ENCODE results near the gene C2orf78.
"Not testable (repeated sequence)": the region's sequence is repeated elsewhere in the genome, so short reads cannot be mapped to it uniquely, and the experiment has no call there.

The C2orf78 gene

GRCh38 chr2:73779467-73780236 is 4.3 kb upstream of the C2orf78 start, which contains the start of gene DUSP11:
Gene DUSP11, minus strand, starts transcription at chr2:73780103. Its CDS starts 129 bp downstream, at chr2:73779974.
- DNase-seq = peak; percentile 87

GRCh38 chr2:73780237-73780582 is 3.8 kb upstream of the C2orf78 start:
- no peak for DNase-seq

- DNase-seq = not testable (repeated sequence)
These were observed 581 bp upstream of the C2orf78 start for GRCh38 chr2:73783402-73783801.

GRCh38 chr2:73811878-73812277 is 27.9 kb downstream of the C2orf78 start:
- no peak for DNase-seq

GRCh38 chr2:73812635-73813034 is 28.7 kb downstream of the C2orf78 start:
- DNase-seq = no peak

- DNase-seq = no peak
These were observed 34.3 kb downstream of the C2orf78 start for GRCh38 chr2:73818296-73818695.

GRCh38 chr2:73821227-73821626 is 37.2 kb downstream of the C2orf78 start:
- no peak for DNase-seq

- no peak for DNase-seq
These were observed 37.7 kb downstream of the C2orf78 start for GRCh38 chr2:73821669-73822068.

- no peak for DNase-seq
These were observed 38.3 kb downstream of the C2orf78 start for GRCh38 chr2:73822276-73822675.

GRCh38 chr2:73822991-73823390 is 39.0 kb downstream of the C2orf78 start:
- no peak for DNase-seq

GRCh38 chr2:73823416-73823815 is 39.4 kb downstream of the C2orf78 start:
- no peak for DNase-seq

- peak; percentile 70 for DNase-seq
These were observed 40.0 kb downstream of the C2orf78 start for GRCh38 chr2:73823916-73824523.

GRCh38 chr2:73825408-73825807 is 41.4 kb downstream of the C2orf78 start:
- DNase-seq = no peak

GRCh38 chr2:73827018-73827417 is 43.0 kb downstream of the C2orf78 start:
- no peak for DNase-seq

- DNase-seq = no peak
These were observed 43.8 kb downstream of the C2orf78 start for GRCh38 chr2:73827660-73828388.

- no peak for DNase-seq
These were observed 44.4 kb downstream of the C2orf78 start for GRCh38 chr2:73828389-73828817.

GRCh38 chr2:73828818-73829570 is 45.0 kb downstream of the C2orf78 start, which contains the start of gene STAMBP:
Gene STAMBP, plus strand, starts transcription at chr2:73828961. Its CDS starts 1,896 bp downstream, at chr2:73830857.
- DNase-seq = peak; percentile 93

GRCh38 chr2:73830871-73831401 is 47.0 kb downstream of the C2orf78 start:
- no peak for DNase-seq

GRCh38 chr2:73832930-73833329 is 48.9 kb downstream of the C2orf78 start:
- DNase-seq = no peak

- no peak for DNase-seq
These were observed 52.4 kb downstream of the C2orf78 start for GRCh38 chr2:73836141-73836943.

- DNase-seq = no peak
These were observed 54.0 kb downstream of the C2orf78 start for GRCh38 chr2:73837847-73838585.
